Measurements from ENCODE around the gene CDH13.

The CDH13 gene

GRCh38 chr16:82965808-82966207, 339.0 kb downstream of the CDH13 start:
- no peak for DNase-seq

DNA sequence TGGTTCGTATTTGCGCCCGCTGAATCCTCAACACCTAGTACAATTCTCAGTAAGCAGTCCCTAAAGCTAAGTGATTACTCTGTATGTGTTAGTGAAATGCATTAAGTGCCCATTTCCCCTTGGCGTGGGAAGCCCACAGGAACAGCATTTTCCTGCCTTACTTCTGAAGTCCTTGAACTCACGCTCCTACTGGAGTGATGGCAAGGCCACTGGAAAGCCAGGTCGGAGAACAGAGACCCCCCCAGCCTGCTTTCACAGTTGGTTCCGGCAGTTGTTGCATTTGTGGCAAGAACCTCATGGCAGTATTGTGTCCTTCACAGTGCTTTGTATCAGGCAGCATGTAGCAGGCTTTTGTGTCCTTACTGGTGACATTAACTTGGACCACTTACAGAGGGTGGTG, 340.7 kb downstream of the CDH13 start:
- DNase-seq = no peak

- DNase-seq = no peak
Observed at GRCh38 chr16:82971126-82971525, 344.4 kb downstream of the CDH13 start.

DNA sequence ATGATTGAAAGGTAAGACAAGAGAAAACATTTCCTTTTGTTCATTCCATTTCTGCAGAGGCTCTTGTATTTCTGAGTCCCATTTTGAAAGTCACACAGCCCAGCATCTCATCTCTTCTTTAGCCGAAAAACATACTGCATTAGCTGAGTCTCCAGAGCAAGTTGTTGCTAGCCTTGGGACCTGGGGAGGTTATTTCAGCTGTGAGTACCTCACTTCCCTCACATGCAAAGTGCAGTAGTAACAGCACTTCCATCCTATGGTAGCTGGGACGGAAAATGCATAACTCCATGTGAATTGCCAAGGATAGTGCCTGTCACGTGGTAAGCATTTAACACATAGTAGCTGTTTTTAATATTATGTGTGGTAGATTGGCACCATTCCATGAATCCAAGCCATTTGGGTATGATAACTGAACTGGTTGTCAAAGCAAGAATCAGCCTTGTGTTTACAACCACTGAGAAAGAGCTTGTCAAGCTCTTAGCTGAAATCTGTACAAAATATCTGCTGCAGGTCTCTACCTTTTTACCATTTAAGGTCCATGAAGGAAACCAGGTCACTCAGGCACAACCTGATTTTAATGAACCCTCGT, 345.7 kb downstream of the CDH13 start:
- DNase-seq = no peak

- no peak for DNase-seq
Observed at GRCh38 chr16:82979406-82980111, 352.8 kb downstream of the CDH13 start.

DNA sequence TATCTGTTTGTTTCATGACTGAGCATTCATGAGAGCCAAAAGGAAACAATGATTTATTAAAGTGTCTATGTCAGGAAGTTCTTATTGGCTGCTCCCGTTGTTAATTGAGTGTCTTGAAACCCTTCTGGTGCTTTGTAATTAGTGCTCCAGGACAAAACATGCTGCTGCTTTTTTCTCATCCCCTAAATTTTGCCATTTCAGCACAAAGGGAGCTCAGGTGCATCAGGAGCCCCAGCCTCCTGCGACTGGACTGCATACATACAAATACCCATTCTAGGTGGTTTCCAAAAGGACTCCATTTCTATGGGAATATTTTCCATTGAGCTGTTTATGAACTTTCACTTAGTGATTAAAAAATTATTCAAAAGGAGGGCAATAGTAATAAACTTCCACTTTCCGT, 354.0 kb downstream of the CDH13 start:
- DNase-seq = no peak

DNA sequence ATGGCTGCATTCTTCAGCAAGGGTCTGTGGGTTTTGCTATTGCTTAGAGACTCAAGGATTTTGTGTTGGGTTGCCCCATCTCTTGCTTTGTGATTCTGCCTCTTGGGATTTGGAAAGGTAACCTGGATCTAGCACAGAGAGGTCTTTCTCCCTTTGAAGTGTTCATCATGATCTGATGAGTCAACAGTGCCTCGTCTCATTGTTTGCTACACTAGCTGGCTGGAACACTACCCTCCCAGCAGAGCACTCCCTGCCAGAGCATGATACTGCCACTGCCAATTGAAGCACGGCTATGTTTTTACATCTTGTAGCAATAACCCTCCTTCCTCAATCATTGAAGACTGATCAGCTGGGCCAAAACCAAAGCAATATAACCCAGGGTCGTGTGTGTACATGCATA, 361.0 kb downstream of the CDH13 start:
- no peak for DNase-seq

DNA sequence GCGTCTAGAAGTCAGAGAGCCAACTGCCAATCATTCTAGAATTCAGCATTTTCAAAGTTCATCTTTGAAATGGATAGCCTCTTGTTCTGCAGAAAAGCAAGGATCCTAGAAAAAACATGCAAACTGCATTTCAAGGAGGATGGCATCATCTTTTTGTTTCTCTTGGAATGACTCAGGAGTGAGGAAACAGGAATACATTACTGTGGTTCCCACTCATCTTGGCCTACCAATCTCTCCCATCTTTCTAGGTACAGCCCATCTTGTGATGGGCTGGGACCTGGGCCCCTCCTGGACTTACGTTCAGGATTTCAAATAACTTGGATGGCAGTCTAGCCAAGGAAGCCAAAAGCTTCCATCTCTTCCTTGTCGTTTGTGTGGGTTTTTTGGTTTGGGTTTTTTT, 363.4 kb downstream of the CDH13 start:
- DNase-seq = no peak

GRCh38 chr16:82991410-82991809, 364.6 kb downstream of the CDH13 start:
- DNase-seq = no peak

DNA sequence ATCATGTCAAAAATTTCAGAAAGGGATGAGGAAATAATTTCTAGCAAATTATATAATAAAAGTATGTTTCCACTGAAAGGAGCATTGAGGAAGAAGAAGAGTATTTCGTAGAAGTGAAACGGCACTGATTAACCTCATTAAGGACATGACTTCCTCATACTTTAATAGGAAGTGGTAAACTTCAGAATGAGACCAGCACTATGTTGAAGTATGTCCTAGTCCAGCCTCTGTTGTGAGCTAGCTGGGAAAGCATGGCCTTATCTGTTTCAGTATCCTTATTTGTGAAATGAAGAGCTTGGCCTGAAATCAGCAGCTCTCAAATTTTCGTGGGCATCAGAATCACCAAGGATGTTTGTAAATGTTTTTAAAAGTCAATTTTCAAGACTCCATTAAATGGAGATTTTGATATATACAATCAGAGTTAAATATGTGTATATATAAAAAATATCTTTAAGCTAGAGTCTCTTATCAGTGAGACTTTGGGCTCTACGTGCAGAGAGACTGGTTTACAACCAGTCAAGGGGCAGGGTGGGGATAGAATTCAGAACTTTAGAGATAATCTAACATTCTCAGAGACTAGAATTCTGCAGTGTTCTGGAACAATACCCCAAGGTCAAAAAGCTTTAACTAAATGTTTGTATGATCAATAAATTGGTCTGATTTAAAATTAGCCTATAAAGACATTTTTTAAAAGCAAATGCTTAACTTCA, 365.4 kb downstream of the CDH13 start:
- no peak for DNase-seq

DNA sequence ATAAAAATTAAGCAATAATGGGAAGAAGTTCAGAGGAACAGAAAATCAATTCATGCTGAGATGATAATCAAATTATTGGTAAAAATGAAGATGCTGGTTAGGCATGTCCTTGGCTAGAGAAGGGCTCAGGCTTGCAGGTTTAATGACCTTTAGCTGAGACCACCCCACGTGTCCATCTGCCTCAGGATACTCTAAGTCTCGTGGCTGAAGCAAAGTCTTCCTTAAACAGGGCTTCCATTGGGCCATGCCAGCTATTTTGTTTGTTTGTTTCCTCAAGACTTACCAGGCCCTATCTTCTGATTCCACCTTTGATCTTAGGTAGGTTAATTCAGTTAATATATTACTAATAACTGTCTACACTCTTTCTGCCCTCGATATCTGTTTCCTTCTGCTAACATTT, 366.0 kb downstream of the CDH13 start:
- DNase-seq = no peak

- DNase-seq = no peak
Observed at GRCh38 chr16:82993415-82993814, 366.6 kb downstream of the CDH13 start.

GRCh38 chr16:82993926-82994325, 367.2 kb downstream of the CDH13 start:
- no peak for DNase-seq

DNA sequence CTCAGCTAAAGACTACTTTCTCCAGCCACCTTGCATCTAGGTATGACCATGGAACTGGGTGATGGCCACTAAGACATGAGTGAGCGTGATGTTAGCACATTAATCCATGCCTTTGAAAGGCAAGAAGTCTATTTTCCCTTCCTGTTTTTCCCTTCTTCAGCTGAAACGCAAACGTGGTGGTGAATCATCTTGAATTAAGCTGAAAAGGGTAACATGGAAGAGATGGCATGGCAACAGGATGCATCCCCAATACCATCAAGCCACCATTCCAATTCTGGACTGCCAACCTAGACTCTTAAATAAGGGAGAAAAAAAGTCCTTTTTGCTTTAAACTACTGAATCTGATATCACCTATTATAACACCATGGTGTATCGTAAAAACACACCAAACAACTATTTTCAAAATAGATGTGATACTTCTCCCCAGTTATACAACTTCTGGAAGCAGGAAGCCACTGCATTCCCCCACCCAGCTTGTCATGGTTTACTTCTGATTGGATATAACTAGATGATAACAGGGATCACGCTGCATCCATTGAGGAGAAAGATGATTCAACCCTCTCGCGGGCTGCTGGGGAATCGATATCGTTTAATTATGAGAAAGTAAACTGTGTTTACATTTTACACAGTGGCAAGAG, 368.6 kb downstream of the CDH13 start:
- no peak for DNase-seq

DNA sequence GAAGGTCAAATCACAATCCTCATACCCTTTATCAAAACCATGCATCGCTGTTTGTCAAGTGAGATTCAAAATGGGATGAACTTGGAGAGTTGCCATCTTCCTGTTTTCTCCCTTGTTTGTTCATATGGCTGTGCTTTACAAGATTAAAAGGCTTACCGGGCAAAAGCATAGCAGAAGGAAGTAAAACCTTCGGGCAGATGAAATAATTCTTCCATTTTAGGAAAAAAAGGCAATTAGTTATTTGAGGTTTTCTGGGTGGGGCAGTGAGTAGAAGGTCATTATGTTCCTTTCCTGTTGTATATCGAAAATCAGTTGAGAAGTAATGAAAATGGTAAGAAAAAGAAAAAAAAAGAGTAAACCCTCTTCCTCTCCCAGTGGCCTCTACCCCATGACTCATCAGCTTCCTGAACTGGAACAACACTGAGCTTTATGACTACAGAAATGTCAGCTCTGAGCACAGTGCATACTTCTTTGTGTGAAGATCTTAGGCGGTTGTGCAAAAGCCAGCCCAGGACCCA, 369.2 kb downstream of the CDH13 start:
- DNase-seq = no peak

GRCh38 chr16:82996814-82997213, 370.0 kb downstream of the CDH13 start:
- no peak for DNase-seq

DNA sequence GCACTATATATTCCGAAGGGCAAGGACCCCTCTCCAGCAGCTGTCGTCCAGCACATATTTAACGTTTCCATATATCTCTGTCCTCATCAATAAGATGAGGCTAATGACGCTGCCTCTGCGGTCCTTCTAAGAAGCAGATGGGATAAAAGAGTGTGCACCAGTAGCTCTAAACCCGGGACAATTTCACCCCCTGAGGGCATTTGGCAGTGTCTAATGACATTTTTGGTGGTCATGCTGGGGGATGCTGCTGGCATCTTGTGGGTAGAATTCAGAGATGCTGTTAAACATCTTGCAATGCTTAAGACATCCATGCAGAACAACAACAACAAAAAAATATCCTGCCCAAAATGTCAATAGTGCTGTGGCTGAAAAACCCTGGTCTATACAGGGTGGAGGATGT, 372.9 kb downstream of the CDH13 start:
- DNase-seq = no peak

GRCh38 chr16:83002351-83003334, 375.9 kb downstream of the CDH13 start:
- DNase-seq = no peak

DNA sequence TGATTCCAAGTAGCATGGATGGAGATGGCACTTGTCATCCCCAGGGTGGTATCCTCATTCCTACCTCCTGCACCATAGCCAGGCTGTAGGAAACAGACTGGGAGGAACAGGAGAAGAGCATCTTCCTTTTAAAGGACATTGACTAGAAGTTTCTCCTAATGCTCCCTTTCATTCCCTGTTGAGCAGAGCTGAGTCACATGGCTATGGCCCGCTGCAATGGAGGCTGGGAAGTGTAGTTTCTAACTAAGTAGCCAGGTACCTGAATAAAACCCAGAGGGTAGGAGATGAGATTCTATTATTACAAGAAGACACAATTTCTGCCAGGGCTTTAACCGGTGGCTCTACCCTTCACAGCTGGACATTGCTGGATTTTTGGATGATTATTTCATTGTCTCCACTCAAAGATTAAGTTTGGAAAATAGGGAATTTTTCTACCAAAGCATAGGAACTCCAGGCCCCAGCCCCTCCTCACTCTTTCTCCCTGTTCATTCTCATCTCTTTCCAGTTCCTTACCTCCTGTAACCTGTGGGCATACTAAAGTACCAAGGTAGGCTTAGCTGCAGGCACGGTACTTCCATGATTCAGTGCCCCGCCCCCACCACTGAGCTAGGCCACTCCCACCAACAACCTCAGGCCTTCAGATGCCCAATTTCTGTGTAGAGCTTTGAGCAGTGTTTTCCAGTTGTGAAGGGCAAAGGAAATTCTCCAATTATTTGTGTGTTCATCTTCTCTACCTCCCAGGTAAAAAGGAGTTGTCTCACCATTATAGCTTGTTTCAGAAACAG, 378.3 kb downstream of the CDH13 start:
- no peak for DNase-seq

DNA sequence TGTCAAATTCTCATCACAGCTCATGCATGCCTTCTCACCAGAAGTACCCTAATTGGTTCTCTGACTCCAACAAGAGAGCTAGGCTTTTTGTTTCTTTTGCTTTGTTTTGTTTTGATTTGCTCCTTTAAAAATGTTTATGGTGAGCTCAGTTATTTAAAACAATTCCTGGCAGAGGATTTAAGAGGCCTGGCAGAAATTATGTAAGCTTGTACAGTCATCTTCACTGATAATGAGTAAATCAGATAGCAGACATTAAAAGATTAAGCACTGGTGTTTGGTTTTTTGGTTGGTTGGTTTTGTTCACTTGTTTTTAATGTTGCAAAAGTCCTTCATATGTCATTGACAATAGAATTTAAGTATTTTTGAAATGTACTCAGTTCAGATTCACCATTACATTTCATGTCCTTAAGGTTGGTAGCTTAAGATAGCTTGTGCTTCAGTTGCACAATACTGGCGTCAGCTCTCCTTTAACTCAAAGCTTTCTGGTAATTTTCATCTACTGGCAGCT, 378.9 kb downstream of the CDH13 start:
- DNase-seq = no peak

Data from T1000 (cell line).